Endothelial cell of umbilical vein (primary cell): ENCODE data around the gene SETX. TPM values are rescaled to one million over a fixed set of nuclear protein-coding genes. Genes with fewer than 3 reads are reported as not detected.

Experiments
- BruUV-seq: library from RNA; stranded (reverse); fragments of 400-500 nt; replicated peaks from 2 replicates; lab custom pipeline; 2021; lab: Mats Ljungman, UMichigan
- CTCF ChIA-PET: fragments of 300-600, 350-600 bp; sonication (Branson Sonifier 250); formaldehyde crosslinking; loops from one replicate; lab custom pipeline; 2021; ENCODE audit warnings: antibody characterized with exemption, inconsistent platforms; lab: Charles Lee
- POLR2A ChIA-PET: fragments of 300-600, 350-600 bp; sonication (Branson Sonifier 250); formaldehyde crosslinking; loops from one replicate; lab custom pipeline; 2021; ENCODE audit warnings: antibody characterized with exemption, inconsistent platforms; lab: Charles Lee
- DNase-seq: peaks from one replicate; pipeline ENCODE4 v3.0.0-alpha.2; 2011; ENCODE audit warnings: low read depth, low spot score
- FAIRE-seq: peaks from 2 replicates; lab custom pipeline; 2011; peaks lifted over from hg19 to GRCh38; lab: Jason Lieb, UNC
- H2AFZ ChIP-seq: 2 replicates; pipeline ENCODE4 v1.6.0; 2012; ENCODE audit warnings: low read depth, low read length, control low read depth, inconsistent platforms
- H3K27ac ChIP-seq: 2 replicates; pipeline ENCODE4 v1.5.1; 2011; ENCODE audit warnings: low read depth, mild to moderate bottlenecking, control low read depth, low read length, moderate library complexity; ENCODE audit not compliant: insufficient read depth
- H3K27me3 ChIP-seq, 2 experiments: 2 replicates each; pipeline versions ENCODE4 v1.6.0 to v1.6.1; 2011; ENCODE audit warnings: low read length in 2 of 2, mixed read lengths in 1 of 2; ENCODE audit not compliant: control insufficient read depth in 2 of 2, insufficient read depth in 2 of 2
- H3K36me3 ChIP-seq, 2 experiments: 2 replicates in 1 of 2; 3 replicates in 1 of 2; pipeline ENCODE4 v1.5.1; 2011; ENCODE audit warnings: low read length in 2 of 2, mild to moderate bottlenecking in 1 of 2, moderate library complexity in 1 of 2; ENCODE audit not compliant: control insufficient read depth in 2 of 2, insufficient read depth in 2 of 2; ENCODE audit errors: extremely low read depth in 1 of 2
- H3K4me1 ChIP-seq: 3 replicates; pipeline ENCODE4 v1.5.1; 2011; ENCODE audit warnings: mild to moderate bottlenecking, low read length; ENCODE audit not compliant: control insufficient read depth, insufficient read depth; ENCODE audit errors: extremely low read depth
- H3K4me2 ChIP-seq: 2 replicates; pipeline ENCODE4 v1.6.1; 2011; ENCODE audit warnings: low read length, control low read depth, mixed read lengths; ENCODE audit not compliant: insufficient read depth
- H3K4me3 ChIP-seq, 3 experiments: fragments of 200-600 bp in 1 of 3; sonication (generic), shearing (Covaris generic) in 1 of 3; replicated peaks in 1 of 3; 2 replicates each; pipeline ENCODE4 v1.5.1; 2011 to 2016; ENCODE audit warnings: control low read depth in 3 of 3, low read length in 3 of 3, mild to moderate bottlenecking in 2 of 3, inconsistent platforms in 1 of 3, low read depth in 1 of 3, moderate library complexity in 1 of 3; ENCODE audit not compliant: insufficient read depth in 1 of 3
- H3K79me2 ChIP-seq: 2 replicates; pipeline ENCODE4 v1.6.0; 2012; ENCODE audit warnings: low read length, inconsistent platforms; ENCODE audit not compliant: control insufficient read depth, insufficient read depth
- H3K9ac ChIP-seq: replicated peaks from 2 replicates; pipeline ENCODE3; 2011; ENCODE audit warnings: low read length, control low read depth; ENCODE audit not compliant: insufficient read depth; ENCODE audit errors: extremely low read depth
- H3K9me1 ChIP-seq: replicated peaks from 3 replicates; pipeline ENCODE4 v1.6.0; 2011; ENCODE audit warnings: mild to moderate bottlenecking, low read length; ENCODE audit not compliant: control insufficient read depth, insufficient read depth; ENCODE audit errors: extremely low read depth
- H3K9me3 ChIP-seq: replicated peaks from 2 replicates; pipeline ENCODE4 v1.5.1; 2012; ENCODE audit warnings: low read length, inconsistent platforms; ENCODE audit not compliant: control insufficient read depth, insufficient read depth
- H4K20me1 ChIP-seq: replicated peaks from 2 replicates; pipeline ENCODE3; 2011; ENCODE audit warnings: mild to moderate bottlenecking, low read length; ENCODE audit not compliant: control insufficient read depth, insufficient read depth; ENCODE audit errors: extremely low read depth
- CTCF ChIP-seq, 2 donors: IDR thresholded peaks; 1 replicate in 1 of 2; 2 replicates in 1 of 2; pipeline ENCODE4 v1.5.1; 2011; ENCODE audit warnings: low read length in 2 of 2, mild to moderate bottlenecking in 2 of 2, moderate library complexity in 2 of 2, control low read depth in 1 of 2, inconsistent platforms in 1 of 2, low read depth in 1 of 2; ENCODE audit not compliant: insufficient read depth in 1 of 2; ENCODE audit errors: extremely low read depth in 1 of 2
- EZH2 ChIP-seq: IDR thresholded peaks from 2 replicates; pipeline ENCODE4 v1.6.1; 2012; ENCODE audit warnings: borderline replicate concordance, low read depth, mild to moderate bottlenecking, moderate library complexity, low read length, inconsistent platforms; ENCODE audit not compliant: severe bottlenecking
- FOS ChIP-seq: IDR thresholded peaks from 2 replicates; pipeline ENCODE4 v1.6.1; 2011; ENCODE audit warnings: mild to moderate bottlenecking, low read length, moderate library complexity, borderline replicate concordance; ENCODE audit not compliant: insufficient read depth
- GATA2 ChIP-seq: IDR thresholded peaks from 2 replicates; pipeline ENCODE4 v1.7.0; 2011; ENCODE audit warnings: low read depth, mild to moderate bottlenecking, moderate library complexity, mixed read lengths, low read length; ENCODE audit not compliant: insufficient read length, insufficient read depth
- JUN ChIP-seq: IDR thresholded peaks from 2 replicates; pipeline ENCODE4 v1.6.1; 2011; ENCODE audit warnings: borderline replicate concordance, low read depth; ENCODE audit not compliant: insufficient read length, insufficient read depth
- MAX ChIP-seq: IDR thresholded peaks from 2 replicates; pipeline ENCODE4 v1.6.1; 2011; ENCODE audit not compliant: insufficient read depth, insufficient read length
- MYC ChIP-seq: IDR thresholded peaks from one replicate; pipeline ENCODE4 v1.6.1; 2011; ENCODE audit warnings: mild to moderate bottlenecking, low read depth, low read length
- POLR2A ChIP-seq: IDR thresholded peaks from 2 replicates; pipeline ENCODE4 v1.6.1; 2012; ENCODE audit warnings: low read depth, mild to moderate bottlenecking, control low read depth, low read length
- POLR2AphosphoS5 ChIP-seq: IDR thresholded peaks from 2 replicates; pipeline ENCODE4 v1.6.1; 2012; ENCODE audit warnings: low read depth, mild to moderate bottlenecking, control low read depth, low read length, moderate library complexity; ENCODE audit not compliant: insufficient read depth
- dilution Hi-C: fragments of 300-500 bp; cut with MboI; formaldehyde crosslinking; loops from one replicate; pipeline ENCODE4 v1.15.0; 2019; ENCODE audit warnings: low sequenced_read_pairs; ENCODE audit not compliant: extremely low pct_ligation_motif_present
- intact Hi-C: fragments of 100-400 bp; cut with micrococcal nuclease; formaldehyde crosslinking; loops from one replicate; pipeline ENCODE4 v1.10.0; 2022
- polyA plus RNA-seq, 4 experiments: library from polyadenylated mRNA; depleted of rRNA in 3 of 4; stranded (reverse) in 3 of 4; unstranded in 1 of 4; fragments of >200 nt; gene quantifications; 2 replicates each; pipeline versions ENCODE4 v1.2.1 to v1.2.3, GENCODE V29; 2011 to 2012; ENCODE audit warnings: missing spikeins in 1 of 4
- total RNA-seq: library from RNA; stranded (reverse); gene quantifications from 2 replicates; pipeline ENCODE4 v1.2.3, GENCODE V29; 2021

The SETX gene
- total and polyA plus RNA-seq, 2 donors (not counting 3 experiments of a cell fraction or from before 2014, with no cell fraction given) = 20.9 to 47.7 TPM

- Histone ChIP-seq H4K20me1 (no peaks in the 10 kb centered on the region), H3K4me1 (no peaks in the 10 kb centered on the region), H3K27me3 (no peaks in the 10 kb centered on the region), H3K79me2 (no peaks in the 10 kb centered on the region), H3K9me1 (no peaks in the 10 kb centered on the region), H3K27ac (no peak overlapping the region), H3K4me3 (no peak overlapping the region), H3K9ac (no peak overlapping the region), H2AFZ (no peak overlapping the region), H3K36me3 (peaks cover 8 to 34% of the 10 kb centered on the region in 2 experiments), H3K4me2 (no peak overlapping the region), H3K9me3 (no peaks in the 10 kb centered on the region)
- ChIA-PET POLR2A (no interaction called here), CTCF (interaction anchor here (1.0 to 1.2 kb wide), 2 partner anchors 9 to 14 kb away, joined by 3 to 5 read pairs; no protein-coding TSS in a partner anchor)
- TF ChIP-seq GATA2 (no peak), EZH2 (no peak), FOS (no peak), POLR2AphosphoS5 (no peak), CTCF (IDR thresholded peaks at IDR 0.05; ENCODE audit: extremely low read depth in 1 of 2, insufficient read depth in 1 of 2, low read depth in 1 of 2, low read length in 2 of 2) (no peak), JUN (no peak), MAX (no peak), MYC (no peak), POLR2A (no peak)
- no peak for DNase-seq
- dilution Hi-C loops = no loop called here
- BruUV-seq = no TSS peak
- no peak for FAIRE-seq
- intact Hi-C loops = no loop called here
Measured at GRCh38 chr9:132381966-132382541, 27.3 kb upstream of the SETX start.
